HCT116 (cell line): ENCODE measurements around the gene FCSK. TPM values are rescaled to one million over a fixed set of nuclear protein-coding genes. Genes with fewer than 3 reads are reported as not detected.

ENCODE experiments used
- total RNA-seq: library from RNA; stranded (reverse); gene quantifications from one replicate; pipeline ENCODE4 v1.2.1, GENCODE V29; 2021; ENCODE audit not compliant: unreplicated experiment

FCSK gene
- total RNA-seq, 1 experiment from 2014 or later = 17.1 TPM

Other genes starting within 250 kb of the FCSK start
- 22.9 TPM for gene EXOSC6, start 202.7 kb upstream of the FCSK start, total RNA-seq
- 215 TPM for gene AARS1, start 165.1 kb upstream of the FCSK start, total RNA-seq
- gene DDX19B, start 155.4 kb upstream of the FCSK start, total RNA-seq = 36.6 TPM
- 43.4 TPM for gene DDX19A, start 107.7 kb upstream of the FCSK start, total RNA-seq
- gene ST3GAL2, start 15.5 kb upstream of the FCSK start, total RNA-seq = 9.5 TPM
- 54.2 TPM for gene COG4, start 69.0 kb downstream of the FCSK start, total RNA-seq
- gene SF3B3, start 69.2 kb downstream of the FCSK start, total RNA-seq = 403 TPM
- not detected for gene IL34, start 192.0 kb downstream of the FCSK start, total RNA-seq
- gene MTSS2, start 231.5 kb downstream of the FCSK start, total RNA-seq = 41.8 TPM